HL-60/S4 treated with retinoic acid at 250 ng/mL for 4 days and 3 days (cell line): ENCODE results near the gene OLFM3.

Experiments used
- in situ Hi-C: fragments of 300-500 bp; cut with MboI; formaldehyde crosslinking; loops from 2 replicates; pipeline ENCODE4 v1.7.0; 2022; ENCODE audit warnings: low sequenced_read_pairs

Gene OLFM3

DNA sequence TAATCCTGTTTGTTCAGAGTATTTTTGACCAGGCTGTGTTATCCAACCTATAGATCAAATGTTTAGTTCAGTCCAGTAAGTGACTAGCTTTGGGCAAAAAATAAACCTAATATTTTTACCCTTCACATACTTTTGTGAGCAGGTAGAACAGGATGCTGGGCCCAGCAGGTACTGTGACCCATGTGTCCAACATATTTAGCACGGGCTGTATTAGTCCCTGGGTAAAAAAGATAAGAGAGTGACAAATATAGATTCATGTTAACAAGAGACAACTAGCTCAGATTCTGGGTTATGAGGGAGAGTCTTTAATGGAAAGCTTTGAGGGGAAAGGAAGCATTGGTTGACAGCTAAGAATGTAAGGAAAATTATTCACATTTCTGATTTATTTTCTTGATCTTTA is 43.1 kb downstream of the OLFM3 start:
- in situ Hi-C loops = no loop called here

DNA sequence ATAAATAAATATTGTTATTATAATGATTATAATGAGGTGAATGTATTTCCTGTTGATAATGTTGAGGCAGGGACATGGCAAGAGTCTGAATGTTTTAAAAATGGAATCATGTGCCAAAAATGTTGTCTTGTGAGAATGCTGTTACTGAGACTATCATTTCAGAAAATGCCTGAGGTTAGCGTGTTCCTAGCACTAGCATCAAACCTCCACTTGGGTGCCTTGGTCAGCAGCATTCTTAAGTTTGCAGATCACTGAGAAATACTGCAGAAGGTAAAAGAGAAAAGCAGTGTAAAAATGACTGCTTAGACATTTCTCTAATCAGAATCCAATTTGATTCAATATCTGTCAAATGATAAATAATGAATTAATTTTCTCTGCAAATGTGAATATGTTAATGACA is 50.8 kb downstream of the OLFM3 start:
- in situ Hi-C loops = no loop called here

DNA sequence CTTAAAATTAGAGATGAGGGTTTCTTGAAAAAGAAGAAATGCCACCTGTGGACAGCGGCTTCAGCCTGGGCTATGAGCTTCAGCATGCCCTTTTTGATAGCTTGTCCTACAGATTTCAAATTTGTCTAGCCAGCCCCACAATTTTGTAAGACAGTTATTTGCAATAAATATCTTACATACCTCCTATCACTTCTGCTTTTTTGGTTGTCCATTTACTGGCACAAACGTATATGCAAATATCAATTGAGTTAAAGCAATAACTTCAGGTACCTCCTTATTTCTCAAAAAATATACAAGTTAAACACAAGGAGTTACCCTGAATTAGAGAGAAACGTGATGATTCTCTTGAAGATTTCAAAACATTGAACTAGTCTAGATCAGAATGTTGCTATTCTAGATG is 53.5 kb downstream of the OLFM3 start:
- in situ Hi-C loops = no loop called here

DNA sequence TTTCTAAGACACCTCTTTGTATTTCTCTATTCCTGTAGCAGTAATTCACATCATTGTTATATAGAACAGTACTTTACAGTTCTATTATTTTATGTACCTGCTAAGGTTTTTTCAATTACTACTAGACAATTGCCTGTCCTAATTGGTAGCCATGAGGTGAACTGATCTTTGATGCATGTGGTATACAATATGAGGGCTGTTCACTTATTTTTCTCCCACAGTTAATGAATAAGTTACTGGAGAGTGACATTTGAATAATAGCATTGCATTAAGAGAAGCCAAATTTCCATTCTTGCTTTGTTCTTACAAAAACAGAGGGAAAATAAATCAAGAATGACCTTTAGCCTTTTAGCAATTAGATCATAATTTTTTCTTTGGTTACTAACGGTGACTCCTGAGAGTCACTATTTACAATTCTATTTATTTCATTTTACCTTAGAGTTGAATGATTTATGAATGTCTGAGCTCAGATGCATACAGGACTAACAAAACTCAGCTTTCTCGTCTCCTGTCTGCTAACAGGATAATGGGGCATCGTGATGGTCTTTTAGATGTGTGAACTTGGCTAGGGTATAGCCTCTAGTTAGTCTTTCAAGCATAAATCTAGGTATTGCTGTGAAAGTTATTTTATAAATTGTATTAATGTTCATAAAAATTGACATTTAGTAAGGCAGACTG is 54.1 kb downstream of the OLFM3 start:
- in situ Hi-C loops = no loop called here

DNA sequence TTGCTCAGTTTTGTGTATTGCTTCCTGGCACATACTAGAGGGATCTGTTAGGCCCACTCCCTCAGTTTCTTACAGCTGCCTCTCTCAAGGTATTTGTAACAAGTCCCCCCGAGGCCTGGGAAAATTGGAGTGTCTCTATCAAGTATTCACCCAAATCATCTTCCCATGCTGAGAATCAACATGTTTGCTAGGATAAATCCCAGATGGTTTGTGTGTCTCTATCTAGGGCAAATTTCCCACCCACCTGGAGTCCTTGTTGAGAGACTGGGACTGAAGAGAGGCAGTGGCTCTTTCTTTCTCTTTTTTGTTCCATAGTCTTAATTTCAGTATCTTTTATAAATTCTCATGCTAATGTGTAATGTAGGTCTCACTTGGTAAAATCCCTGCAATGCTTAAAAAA is 58.0 kb downstream of the OLFM3 start:
- in situ Hi-C loops = no loop called here

DNA sequence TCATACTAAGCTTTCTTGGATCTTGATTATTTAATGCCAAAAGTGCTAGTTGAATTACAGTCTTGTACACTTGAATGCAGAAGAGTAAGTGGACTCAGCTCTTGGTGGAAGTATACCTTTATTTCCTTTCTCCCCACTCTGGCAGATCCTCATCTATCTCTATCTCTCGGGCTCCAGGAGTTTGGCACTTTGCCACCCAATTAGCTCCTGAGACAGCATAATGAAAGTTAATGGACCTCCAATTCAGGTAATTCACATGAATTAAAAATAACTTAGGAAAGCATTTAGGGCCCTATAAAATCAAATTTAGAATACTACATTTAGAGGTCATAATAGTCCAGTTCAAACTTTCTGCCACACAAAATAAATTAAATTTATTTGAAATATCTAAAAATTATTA is 67.4 kb downstream of the OLFM3 start:
- in situ Hi-C loops = no loop called here

DNA sequence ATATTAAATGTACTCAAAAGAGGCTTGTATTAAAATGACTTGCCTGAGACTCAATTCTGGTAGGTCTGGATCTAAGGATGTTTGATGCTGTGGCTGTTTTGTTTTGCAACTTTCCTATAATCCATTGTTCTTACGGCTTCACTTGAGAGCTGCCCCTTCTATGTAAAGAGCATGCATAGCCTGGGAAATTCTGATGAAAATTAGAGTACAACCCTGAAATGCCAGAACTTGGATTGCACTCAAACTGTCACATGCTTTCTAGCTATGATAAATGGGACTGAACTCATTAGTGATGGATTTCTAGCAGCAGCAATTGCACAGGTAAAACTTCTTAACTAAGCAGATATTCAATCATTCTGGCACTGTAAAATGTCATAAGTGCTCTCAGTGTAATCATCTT is 67.9 kb downstream of the OLFM3 start:
- in situ Hi-C loops = no loop called here

DNA sequence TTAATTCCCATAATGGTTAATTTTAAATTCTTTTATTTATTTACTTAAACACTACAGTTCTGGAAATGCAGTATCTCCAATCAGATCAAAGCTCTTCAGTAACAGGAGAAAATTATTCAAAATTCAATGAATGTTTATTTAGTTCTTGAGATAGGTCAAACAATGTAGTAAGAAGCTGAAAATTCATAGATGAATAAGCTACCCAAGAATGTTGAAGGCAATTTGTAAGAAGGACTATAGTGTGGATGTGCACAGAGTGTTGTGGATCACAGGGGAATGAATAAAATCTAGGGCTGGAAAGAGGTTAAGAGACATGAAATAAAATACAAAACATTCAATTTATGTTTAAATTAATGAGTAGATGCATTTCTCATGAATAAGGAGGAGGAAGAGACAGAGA is 72.0 kb downstream of the OLFM3 start:
- in situ Hi-C loops = no loop called here

DNA sequence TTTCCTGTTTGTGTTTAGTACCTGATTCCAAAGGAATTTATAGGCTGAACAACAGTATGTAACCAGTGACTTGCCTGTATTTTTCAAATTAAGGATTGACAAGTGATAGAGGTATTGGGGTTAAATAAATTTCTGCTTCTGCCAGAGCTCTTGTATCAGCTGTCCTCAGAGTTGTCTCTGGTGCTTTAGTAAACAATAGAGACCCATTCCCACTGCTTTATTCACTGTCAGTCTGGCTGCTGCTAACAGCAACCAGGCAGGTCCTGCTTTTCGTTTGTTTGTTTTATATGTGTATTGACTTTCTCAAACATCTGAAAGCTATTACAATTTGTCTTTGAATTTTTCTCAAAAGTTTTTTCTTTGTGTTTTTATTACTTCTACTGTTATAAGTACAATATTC is 76.1 kb downstream of the OLFM3 start:
- in situ Hi-C loops = no loop called here

DNA sequence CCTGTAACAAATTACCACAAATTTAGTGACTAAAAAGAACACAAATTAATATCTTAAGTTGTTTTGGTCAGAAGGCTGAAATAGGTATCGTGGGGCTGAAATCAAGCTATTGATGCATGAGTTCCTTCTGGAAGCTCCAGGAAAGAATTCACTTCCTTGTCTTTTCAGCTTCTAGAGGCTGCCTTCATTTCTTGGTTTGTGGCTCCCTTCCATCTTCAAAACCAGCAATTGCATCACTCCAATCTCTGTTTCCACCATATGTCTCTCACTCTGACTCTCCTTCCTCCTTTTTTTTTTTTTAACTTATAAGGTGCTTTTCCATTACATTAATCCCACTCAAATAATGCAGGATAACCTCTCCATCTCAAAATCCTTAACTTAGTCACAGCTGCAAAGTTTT is 78.4 kb downstream of the OLFM3 start:
- in situ Hi-C loops = no loop called here

DNA sequence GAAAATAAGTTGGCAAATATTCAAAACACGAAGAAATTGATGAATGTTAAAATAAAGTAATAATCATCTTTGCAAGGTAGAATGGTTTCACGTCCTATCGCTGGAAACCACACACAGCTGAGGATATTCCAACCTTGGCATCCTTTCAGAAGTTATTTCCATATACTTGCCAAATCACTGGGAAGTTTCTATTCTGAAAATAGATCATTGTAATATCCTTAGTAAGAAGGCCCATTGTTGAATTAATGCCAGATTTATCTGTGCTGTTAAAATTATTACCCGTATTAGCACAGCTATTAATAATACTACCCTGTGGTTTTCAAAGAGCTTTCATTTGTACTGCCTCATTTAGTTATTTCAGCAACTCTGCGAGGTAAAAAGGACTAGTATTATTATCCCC is 81.1 kb downstream of the OLFM3 start:
- in situ Hi-C loops = no loop called here

DNA sequence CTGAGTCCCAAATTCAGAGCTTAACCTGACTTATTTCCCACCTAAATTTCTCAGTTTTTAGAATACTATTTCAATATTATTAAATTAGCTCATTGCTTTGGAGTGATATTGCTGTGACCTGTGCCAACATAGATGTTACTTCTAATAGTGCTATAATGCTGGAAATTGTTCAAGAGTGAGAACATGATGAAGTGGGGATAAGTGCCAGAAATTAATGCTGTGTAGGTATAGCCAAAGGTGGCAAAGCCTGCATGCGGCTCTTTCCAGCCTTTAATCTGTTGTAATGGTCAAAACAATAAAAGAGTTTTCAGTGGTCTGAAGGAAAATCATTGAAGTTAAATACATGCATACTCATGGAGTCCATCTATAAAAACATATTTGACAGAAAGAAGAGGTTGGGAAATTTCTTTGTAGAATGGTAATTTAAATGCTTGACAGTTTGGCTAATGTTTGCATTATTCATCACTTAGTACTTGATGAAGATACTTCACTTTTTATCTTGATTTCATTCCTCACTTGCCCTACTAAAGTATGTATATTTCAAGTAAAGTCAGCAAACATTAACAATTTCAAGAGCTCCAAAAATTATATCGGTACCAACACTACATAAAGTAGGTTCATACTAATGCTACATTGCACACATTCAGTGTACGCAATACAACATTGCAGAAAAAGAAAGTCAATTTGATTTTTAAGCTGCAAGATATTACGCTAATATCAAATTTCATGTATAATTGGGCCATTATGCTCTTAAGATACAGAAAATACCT is 82.1 kb downstream of the OLFM3 start:
- in situ Hi-C loops = no loop called here

DNA sequence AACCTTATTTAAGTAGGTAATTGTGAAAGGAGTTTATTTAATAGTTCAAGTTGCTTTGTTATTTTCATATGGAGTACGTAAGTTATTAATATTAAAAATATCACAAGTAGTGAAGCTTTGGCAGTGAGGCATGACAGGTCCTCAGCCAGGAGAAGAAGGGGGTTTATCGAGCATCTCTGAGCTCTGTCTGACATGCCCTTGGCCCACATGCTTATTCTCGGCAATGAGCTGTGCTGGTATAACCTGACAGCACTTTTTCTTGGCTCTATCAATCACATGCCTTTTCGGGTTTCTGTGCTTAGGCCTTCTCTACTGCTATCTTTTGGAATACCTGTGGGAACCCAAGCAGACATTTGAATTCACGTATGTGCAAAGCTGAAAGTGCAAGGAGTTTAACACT is 84.8 kb downstream of the OLFM3 start:
- in situ Hi-C loops = no loop called here

DNA sequence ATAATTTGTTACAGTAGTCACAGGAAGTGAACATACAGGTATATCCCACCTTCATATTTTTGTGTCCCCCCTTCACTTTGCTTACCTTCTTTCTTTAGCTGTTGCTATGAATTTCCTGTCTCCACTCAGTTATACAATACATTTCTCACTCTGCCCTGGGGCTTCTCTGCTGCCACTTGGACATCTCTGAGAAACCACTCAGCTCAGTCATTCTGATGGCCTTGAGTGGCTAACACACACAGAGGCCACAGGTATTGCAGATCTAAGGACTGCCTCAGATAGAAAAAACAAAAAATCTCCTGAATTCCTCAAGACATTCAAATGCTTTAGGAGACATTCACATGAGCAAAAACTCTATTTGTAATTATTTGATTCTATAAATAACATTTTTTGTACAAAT is 87.7 kb downstream of the OLFM3 start:
- in situ Hi-C loops = no loop called here

DNA sequence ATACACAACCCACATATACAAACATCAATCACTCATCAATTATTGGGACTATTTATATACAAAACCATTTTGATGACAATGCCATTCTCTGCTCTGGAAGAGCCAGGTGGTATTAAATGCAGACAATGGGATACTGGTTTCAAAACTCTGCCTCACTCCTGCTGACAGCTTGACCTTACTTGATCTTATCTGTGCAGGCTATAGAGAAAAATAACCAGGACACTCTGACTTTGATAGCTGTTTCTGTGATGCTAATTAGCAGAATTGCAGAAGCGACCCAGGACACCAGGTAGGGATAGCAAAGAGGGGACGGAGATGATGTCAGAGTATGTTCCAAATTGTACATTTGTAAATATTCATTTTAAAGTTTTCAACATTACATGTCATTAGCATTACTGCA is 89.5 kb downstream of the OLFM3 start:
- in situ Hi-C loops = no loop called here

DNA sequence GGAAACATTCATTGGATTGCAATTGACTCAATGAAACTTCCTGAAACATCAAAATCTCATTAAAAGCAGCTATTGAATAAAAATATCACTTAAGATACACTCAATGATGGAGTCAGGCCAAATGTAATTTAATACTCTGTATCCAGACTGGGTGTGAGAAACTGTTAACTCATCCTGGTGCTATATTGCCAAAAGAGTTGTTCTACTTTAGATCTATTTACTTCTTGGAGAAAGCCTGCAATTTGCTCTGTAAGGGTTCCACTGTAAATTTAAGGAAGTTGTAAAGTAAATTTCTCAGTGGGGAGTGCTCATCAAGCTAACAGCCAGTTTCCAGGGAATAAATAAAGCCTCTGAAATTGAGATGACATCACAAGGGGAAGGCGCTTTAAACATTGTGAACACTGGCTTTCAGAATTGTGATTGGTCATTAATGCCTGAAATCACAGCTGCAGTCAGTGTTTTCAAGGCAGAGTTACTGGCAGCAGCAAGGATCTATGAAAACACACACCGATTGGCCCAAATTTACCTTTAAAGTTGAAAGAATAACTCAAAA is 91.4 kb downstream of the OLFM3 start:
- in situ Hi-C loops = no loop called here

DNA sequence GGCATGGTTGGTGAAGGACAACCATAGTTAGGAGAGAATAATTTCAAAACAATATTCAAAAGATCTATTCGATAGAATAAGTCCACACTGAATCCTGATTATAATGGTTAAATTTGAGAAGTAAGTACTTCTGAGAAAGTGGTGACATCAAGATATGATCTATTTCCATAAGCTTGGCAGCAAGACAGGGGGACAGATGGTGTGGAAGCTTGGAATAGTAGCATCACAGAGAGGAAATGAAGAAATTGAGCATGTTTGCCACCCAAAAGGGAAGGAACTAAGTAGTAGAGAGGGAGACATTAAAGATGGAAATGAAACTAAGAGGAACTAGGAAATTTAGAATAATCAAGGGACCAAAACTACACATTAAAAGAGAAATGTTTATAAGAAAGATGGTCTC is 94.5 kb downstream of the OLFM3 start:
- in situ Hi-C loops = no loop called here

DNA sequence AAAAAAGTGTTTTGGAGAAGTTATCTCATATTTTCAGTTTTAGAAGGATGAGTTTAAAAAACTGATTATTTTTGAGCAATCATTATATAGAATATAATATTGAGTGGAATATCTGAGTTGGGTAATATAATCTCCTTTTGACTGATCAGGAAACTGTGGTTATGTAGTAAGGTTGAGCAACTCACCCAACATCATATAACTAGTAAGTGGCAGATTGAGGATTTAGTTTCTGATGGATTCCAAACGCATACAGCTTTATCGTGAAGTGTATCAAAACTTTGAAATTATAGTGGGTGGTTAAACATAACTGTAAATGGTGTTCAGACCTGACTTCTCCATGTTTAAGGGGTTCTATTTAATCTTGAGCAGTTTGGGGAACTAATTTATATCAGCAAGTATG is 98.6 kb downstream of the OLFM3 start:
- in situ Hi-C loops = no loop called here

DNA sequence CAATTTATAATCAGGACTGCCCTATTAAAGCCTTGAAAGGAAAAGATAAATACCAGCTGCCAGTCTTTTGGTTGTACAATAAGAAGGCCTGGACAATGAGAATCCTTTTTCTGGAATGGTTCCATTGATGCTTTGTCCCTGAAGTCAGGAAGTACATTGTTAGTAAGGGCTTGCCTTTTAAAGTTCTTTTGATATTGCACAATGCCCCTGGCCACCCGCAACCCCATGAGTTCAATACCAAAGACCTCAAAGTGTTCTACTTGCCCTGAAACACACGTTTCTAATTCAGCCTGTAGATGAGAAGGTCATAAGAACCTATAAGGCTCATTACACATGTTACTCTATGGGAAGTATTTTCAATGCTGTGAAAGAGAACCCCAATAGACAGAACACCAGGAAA is 112.1 kb downstream of the OLFM3 start:
- in situ Hi-C loops = no loop called here

DNA sequence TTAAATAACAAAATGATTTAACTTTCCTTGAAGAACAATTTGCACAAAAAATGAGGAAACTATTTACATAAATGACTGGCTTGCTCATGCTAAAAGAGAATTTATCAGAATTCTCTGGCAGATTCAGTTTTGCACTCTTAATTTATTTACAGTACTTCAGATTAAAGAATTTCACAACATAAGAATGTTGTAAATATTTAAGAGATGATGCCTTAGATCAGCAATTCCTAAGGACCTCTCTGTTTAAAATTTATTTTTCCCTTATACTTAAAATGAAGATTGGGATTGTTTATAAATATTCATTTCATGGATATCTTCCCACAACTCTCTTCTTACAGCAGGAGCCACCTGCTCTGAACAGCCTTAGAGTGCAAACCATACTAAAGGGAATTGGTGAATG is 120.8 kb downstream of the OLFM3 start:
- in situ Hi-C loops = no loop called here

DNA sequence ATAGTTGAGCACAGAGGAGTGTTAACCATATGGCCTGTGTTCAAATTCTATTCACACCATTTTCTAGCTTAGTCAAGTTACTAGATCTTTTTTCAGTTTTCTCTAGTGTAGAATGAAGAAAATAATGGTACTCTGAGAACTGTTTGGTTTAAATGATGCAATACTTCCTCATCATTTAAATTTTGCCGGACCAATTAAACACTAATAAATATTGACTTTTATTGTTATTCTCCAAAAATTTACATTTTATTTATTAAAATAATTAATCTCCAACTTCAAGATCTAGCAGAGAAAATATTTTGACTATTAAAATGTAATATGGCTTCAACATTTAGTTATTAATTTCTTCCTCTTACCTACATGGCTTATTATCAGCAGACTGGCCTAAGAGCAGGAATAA is 123.1 kb downstream of the OLFM3 start:
- in situ Hi-C loops = no loop called here

DNA sequence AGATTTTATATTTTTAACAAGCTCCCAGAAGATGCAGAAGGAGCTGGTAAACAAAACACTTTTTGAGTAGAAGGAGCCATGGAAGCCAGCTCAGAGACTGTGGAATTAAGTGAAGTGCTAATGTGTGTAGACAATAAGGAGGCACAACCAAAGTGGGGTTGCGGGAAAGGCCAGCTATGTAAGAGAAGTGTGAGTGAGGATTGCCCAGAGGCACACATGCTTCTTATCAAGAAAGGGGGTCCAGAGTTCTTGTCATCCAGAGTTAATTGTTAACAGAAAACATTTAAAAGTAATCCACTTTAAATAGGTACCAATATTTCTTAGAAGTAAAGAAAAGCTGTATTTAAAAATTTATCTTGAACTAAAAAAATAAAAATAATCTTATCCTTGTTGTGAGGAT is 136.8 kb downstream of the OLFM3 start:
- in situ Hi-C loops = no loop called here

DNA sequence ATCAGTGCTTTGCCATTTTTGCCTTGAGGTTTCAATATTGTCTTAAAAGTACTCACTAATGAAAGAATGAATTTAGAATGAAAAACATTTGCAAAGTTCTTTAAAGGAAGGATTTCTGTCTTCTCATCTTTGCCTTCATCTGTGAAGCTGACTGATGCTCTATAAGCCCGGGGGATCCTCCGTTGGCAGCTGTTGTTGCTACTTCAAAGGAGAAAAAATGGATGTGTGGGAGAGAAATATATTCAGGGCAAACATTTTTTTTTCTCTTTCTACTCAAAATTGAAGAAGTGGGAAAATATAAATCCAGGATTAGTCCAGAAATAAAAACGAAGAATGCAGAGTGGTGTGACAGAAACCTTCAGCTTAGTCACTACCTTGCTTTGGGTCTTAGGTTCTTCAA is 142.5 kb downstream of the OLFM3 start:
- in situ Hi-C loops = no loop called here
